HepG2 (cell line): ENCODE results near the gene ORC3. TPM values are rescaled to one million over a fixed set of nuclear protein-coding genes. Genes with fewer than 3 reads are reported as not detected.
"Not testable (repeated sequence)": the region's sequence is repeated elsewhere in the genome, so short reads cannot be mapped to it uniquely, and the experiment has no call there.

ENCODE experiments used
- ATAC-seq: fragments of 200-7000 bp; cut with Tn5 transposase; 3 replicates; pipeline ENCODE4 v1.9.1; 2020; ENCODE audit warnings: mild to moderate bottlenecking, moderate library complexity
- BruUV-seq: library from RNA; stranded (reverse); fragments of 400-500 nt; replicated peaks from 2 replicates; lab custom pipeline; 2021; lab: Mats Ljungman, UMichigan
- CTCF ChIA-PET: fragments of 300-600 bp; formaldehyde crosslinking; extraction: SDS; loops from one replicate; lab custom pipeline; 2021; ENCODE audit warnings: low total read pairs, inconsistent platforms, low intra/inter-chr PET ratio; lab: Yijun Ruan, JAX
- POLR2A ChIA-PET: fragments of 350-600 bp; sonication (Branson Sonifier 250); formaldehyde crosslinking; loops from one replicate; lab custom pipeline; 2020; ENCODE audit warnings: antibody characterized with exemption, inconsistent platforms; lab: Yijun Ruan, JAX
- DNase-seq: peaks from one replicate; pipeline ENCODE4 v3.0.0-alpha.2; 2015; ENCODE audit warnings: low spot score
- FAIRE-seq: peaks from 3 replicates; lab custom pipeline; 2011; peaks lifted over from hg19 to GRCh38; lab: Jason Lieb, UNC
- H2AFZ ChIP-seq: one replicate; pipeline ENCODE4 v1.6.1; 2011; ENCODE audit warnings: low read length, inconsistent platforms
- H3K27ac ChIP-seq: fragments of 300-600 bp; 3 replicates; pipeline ENCODE4 v1.8.0; 2011; ENCODE audit warnings: mixed run types, mild to moderate bottlenecking, mixed read lengths, low read length, inconsistent platforms; ENCODE audit not compliant: insufficient read depth; ENCODE audit errors: extremely low read length
- H3K27me3 ChIP-seq, 2 experiments: fragments of 200-600 bp in 1 of 2; 2 replicates in 1 of 2; 3 replicates in 1 of 2; pipeline versions ENCODE4 v1.6.0 to v1.8.0; 2011; ENCODE audit warnings: low read length in 2 of 2, mild to moderate bottlenecking in 2 of 2, moderate library complexity in 2 of 2, inconsistent platforms in 1 of 2; ENCODE audit not compliant: insufficient read depth in 2 of 2, control insufficient read depth in 1 of 2
- H3K36me3 ChIP-seq, 2 experiments: fragments of 200-600 bp in 1 of 2; replicated peaks in 1 of 2; 2 replicates in 1 of 2; 3 replicates in 1 of 2; pipeline versions ENCODE4 v1.5.1 to v1.8.0; 2011; ENCODE audit warnings: low read length in 2 of 2, inconsistent platforms in 1 of 2; ENCODE audit not compliant: insufficient read depth in 2 of 2, control insufficient read depth in 1 of 2
- H3K4me1 ChIP-seq: 2 replicates; pipeline ENCODE4 v1.5.1; 2012; ENCODE audit warnings: low read length, inconsistent platforms; ENCODE audit not compliant: insufficient read depth
- H3K4me2 ChIP-seq: 2 replicates; pipeline ENCODE4 v1.6.0; 2011; ENCODE audit warnings: low read depth, low read length, inconsistent platforms
- H3K4me3 ChIP-seq, 3 experiments: fragments of 200-600 bp in 1 of 3; sonication (generic), shearing (Covaris generic) in 1 of 3; replicated peaks in 1 of 3; 2 replicates each; pipeline ENCODE4 v1.5.1; 2011 to 2016; ENCODE audit warnings: low read length in 3 of 3, inconsistent platforms in 2 of 3, low read depth in 2 of 3, mild to moderate bottlenecking in 2 of 3, control low read depth in 1 of 3, mixed read lengths in 1 of 3; ENCODE audit not compliant: insufficient read depth in 1 of 3
- H3K79me2 ChIP-seq: one replicate; pipeline ENCODE4 v1.6.1; 2011; ENCODE audit warnings: low read length, inconsistent platforms; ENCODE audit not compliant: insufficient read depth
- H3K9ac ChIP-seq: 2 replicates; pipeline ENCODE4 v1.6.0; 2011; ENCODE audit warnings: mild to moderate bottlenecking, low read depth, low read length, inconsistent platforms; ENCODE audit not compliant: insufficient read depth
- H3K9me3 ChIP-seq: 2 replicates; pipeline ENCODE4 v1.5.1; 2012; ENCODE audit warnings: mild to moderate bottlenecking, low read length
- H4K20me1 ChIP-seq: 2 replicates; pipeline ENCODE4 v1.6.0; 2011; ENCODE audit warnings: inconsistent platforms, mild to moderate bottlenecking, low read length, moderate library complexity; ENCODE audit not compliant: insufficient read depth
- DDIT3 ChIP-seq: sonication (generic); formaldehyde crosslinking; IDR thresholded peaks from 2 replicates; pipeline ENCODE4 v1.4.0; 2020; ENCODE audit warnings: mild to moderate bottlenecking, missing genetic modification reagents
- HMGXB3 ChIP-seq: sonication (generic); formaldehyde crosslinking; IDR thresholded peaks from 2 replicates; pipeline ENCODE4 v1.4.0; 2020; ENCODE audit warnings: missing genetic modification reagents, borderline replicate concordance
- MIER2 ChIP-seq: IDR thresholded peaks from 2 replicates; pipeline ENCODE4 v1.6.1; 2016; ENCODE audit warnings: missing biosample characterization, missing genetic modification reagents
- NFATC3 ChIP-seq: sonication (generic); formaldehyde crosslinking; IDR thresholded peaks from 2 replicates; pipeline ENCODE4 v1.5.1; 2020; ENCODE audit warnings: mild to moderate bottlenecking, missing genetic modification reagents
- SAFB2 ChIP-seq: sonication (generic); formaldehyde crosslinking; IDR thresholded peaks from 2 replicates; pipeline ENCODE4 v1.5.1; 2020; ENCODE audit warnings: missing genetic modification reagents, low read depth, mild to moderate bottlenecking, borderline replicate concordance
- TARDBP ChIP-seq: sonication (generic); formaldehyde crosslinking; IDR thresholded peaks from 2 replicates; pipeline ENCODE4 v1.8.0; 2022; ENCODE audit warnings: mild to moderate bottlenecking, missing genetic modification reagents
- TBX2 ChIP-seq: sonication (generic); formaldehyde crosslinking; IDR thresholded peaks from 2 replicates; pipeline ENCODE4 v1.5.0; 2020; ENCODE audit warnings: missing genetic modification reagents, mild to moderate bottlenecking, borderline replicate concordance
- ZBTB38 ChIP-seq: sonication (generic); formaldehyde crosslinking; IDR thresholded peaks from 2 replicates; pipeline ENCODE4 v1.5.1; 2020; ENCODE audit warnings: mild to moderate bottlenecking, missing genetic modification reagents
- ZNF256 ChIP-seq: sonication (generic); formaldehyde crosslinking; conservative IDR thresholded peaks from 2 replicates; pipeline ENCODE4 v1.4.0; 2020; ENCODE audit warnings: missing genetic modification reagents
- ZNF431 ChIP-seq: sonication (generic); formaldehyde crosslinking; IDR thresholded peaks from 2 replicates; pipeline ENCODE4 v1.9.0; 2022; ENCODE audit warnings: missing genetic modification reagents, low read depth, mild to moderate bottlenecking, borderline replicate concordance
- ZNF446 ChIP-seq: sonication (generic); formaldehyde crosslinking; IDR thresholded peaks from 2 replicates; pipeline ENCODE4 v1.5.0; 2020; ENCODE audit warnings: mild to moderate bottlenecking, missing genetic modification reagents
- ZNF770 ChIP-seq: sonication (generic); formaldehyde crosslinking; IDR thresholded peaks from 2 replicates; pipeline ENCODE4 v1.5.0; 2020; ENCODE audit warnings: mild to moderate bottlenecking, missing genetic modification reagents
- WGBS: methylation state at CpG from one replicate; pipeline ENCODE4 v1.1.6; 2017; ENCODE audit warnings: low lambda C conversion rate; 5-methylcytosine and 5-hydroxymethylcytosine counted together
- in situ Hi-C: cut with HindIII; loops from 2 replicates; pipeline ENCODE4 v1.10.0; 2017; ENCODE audit warnings: low pct_unique_long_range_greater_than_20kb; ENCODE audit not compliant: extremely low pct_ligation_motif_present
- intact Hi-C: fragments of 100-400 bp; cut with micrococcal nuclease; formaldehyde crosslinking; loops from one replicate; pipeline ENCODE4 v1.10.0; 2022; ENCODE audit not compliant: unreplicated experiment
- polyA plus RNA-seq, 8 experiments: library from polyadenylated mRNA; depleted of rRNA in 3 of 8; stranded (reverse) in 7 of 8; unstranded in 1 of 8; fragments of >200 nt; fragmentation: Illumina TruSeq in 4 of 8; extraction: Trizol in 4 of 8; gene quantifications; 2 replicates each; pipeline versions ENCODE4 v1.2.1 to v1.2.3, GENCODE V29; 2011 to 2016; ENCODE audit warnings: low read depth in 4 of 8, missing spikeins in 1 of 8, mixed read lengths in 1 of 8; ENCODE audit not compliant: insufficient read depth in 1 of 8
- total RNA-seq, 5 experiments: library from RNA; depleted of rRNA; stranded (reverse); fragments of >200 nt; fragmentation: Illumina TruSeq; extraction: Trizol; gene quantifications; 2 replicates each; pipeline ENCODE4 v1.2.3, GENCODE V29; 2016; ENCODE audit warnings: low read depth in 1 of 5

The ORC3 gene
- total and polyA plus RNA-seq, 2 of the 13 experiments (the other 11 are each of a cell fraction or from before 2014, with no cell fraction given) = 21.8 to 43.5 TPM

GRCh38 chr6:87613018-87613417 is 23.1 kb downstream of the ORC3 start:
- H2AFZ ChIP-seq, H3K9ac ChIP-seq, H3K4me3 ChIP-seq, intact Hi-C loops, H3K27me3 ChIP-seq, ATAC-seq, DNase-seq, H3K4me2 ChIP-seq, H3K27ac ChIP-seq, FAIRE-seq, H3K4me1 ChIP-seq, H4K20me1 ChIP-seq, POLR2A ChIA-PET, BruUV-seq, H3K9me3 ChIP-seq, CTCF ChIA-PET, in situ Hi-C loops, H3K79me2 ChIP-seq: not testable (repeated sequence)
- WGBS = 100% methylated on average over 2 of the region's 2 CpGs
- H3K36me3 ChIP-seq = peaks cover 0 to 29% of the 10 kb centered on the region in 2 experiments; a peak in 4 of 5 replicates
- 0 out of 2 replicates have a peak, but pooled peaks have one; percentile 51 for TF ChIP-seq ZNF431 (CRISPR knock-in tag)

- ATAC-seq = no peak
- BruUV-seq = no TSS peak
- intact Hi-C loops = no loop called here
- no peak overlapping the region for H3K4me3 ChIP-seq
- in situ Hi-C loops = no loop called here
- no peak overlapping the region for H3K9ac ChIP-seq
- H3K9me3 ChIP-seq = no peaks in the 10 kb centered on the region
- H3K36me3 ChIP-seq = peaks cover 0 to 18% of the 10 kb centered on the region in 2 experiments; a peak in 3 of 5 replicates
- WGBS = 98% methylated on average over 4 of the region's 4 CpGs
- H3K79me2 ChIP-seq = no peaks in the 10 kb centered on the region
- TF ChIP-seq MIER2 (no peak), DDIT3 (CRISPR knock-in tag) (no peak), TARDBP (no peak), ZNF770 (no peak), NFATC3 (CRISPR knock-in tag) (no peak), TBX2 (CRISPR knock-in tag) (no peak), ZNF446 (no peak), ZBTB38 (CRISPR knock-in tag) (no peak), ZNF256 (CRISPR knock-in tag) (no peak), HMGXB3 (CRISPR knock-in tag) (no peak), SAFB2 (CRISPR knock-in tag) (no peak)
- CTCF ChIA-PET = no interaction called here
- no peaks in the 10 kb centered on the region for H3K27me3 ChIP-seq
- FAIRE-seq = no peak
- POLR2A ChIA-PET = no interaction called here
- DNase-seq = no peak
- H3K4me1 ChIP-seq = no peaks in the 10 kb centered on the region
- H3K27ac ChIP-seq = no peak overlapping the region
- no peaks in the 10 kb centered on the region for H4K20me1 ChIP-seq
- H3K4me2 ChIP-seq = no peak overlapping the region
- H2AFZ ChIP-seq = no peak overlapping the region
Measured at GRCh38 chr6:87617405-87617804, 27.5 kb downstream of the ORC3 start.
